GM12865 (cell line): Measurements from ENCODE around the gene CCDC141.

Source experiments
- DNase-seq: peaks from one replicate; pipeline ENCODE4 v3.0.0; 2010; ENCODE audit warnings: low read depth
- H3K4me3 ChIP-seq: 2 replicates; pipeline ENCODE4 v1.5.1; 2011; ENCODE audit warnings: mild to moderate bottlenecking, low read depth, low read length, control low read depth
- CTCF ChIP-seq: IDR thresholded peaks from 2 replicates; pipeline ENCODE4 v1.5.1; 2011; ENCODE audit warnings: low read length, control low read depth, low read depth, inconsistent platforms; ENCODE audit not compliant: insufficient read depth; ENCODE audit errors: missing control alignments

CCDC141 gene

GRCh38 chr2:178933493-178933892 lies 116.4 kb downstream of the CCDC141 start:
- no peak for DNase-seq
- no peak for TF ChIP-seq CTCF

GRCh38 chr2:178928077-178928476 lies 121.9 kb downstream of the CCDC141 start:
- H3K4me3 ChIP-seq: no peak overlapping the region
- peak; percentile 25 for DNase-seq
- no peak for TF ChIP-seq CTCF

More at GRCh38 chr2:178933493-178933892, 116.4 kb downstream of the CCDC141 start:
- H3K4me3 ChIP-seq: no peak overlapping the region

GRCh38 chr2:178927173-178927572 lies 122.8 kb downstream of the CCDC141 start:
- no peak for TF ChIP-seq CTCF
- DNase-seq: peak; percentile 42
- peak overlapping the region; percentile 35 for H3K4me3 ChIP-seq

- H3K4me3 ChIP-seq: no peak overlapping the region
- DNase-seq: no peak
- no peak for TF ChIP-seq CTCF
Measured at GRCh38 chr2:178924817-178925216, 125.1 kb downstream of the CCDC141 start.

- DNase-seq: no peak
- no peak for TF ChIP-seq CTCF
- H3K4me3 ChIP-seq: no peak overlapping the region
Measured at GRCh38 chr2:178923546-178923945, 126.4 kb downstream of the CCDC141 start.

GRCh38 chr2:178920916-178921513 lies 128.9 kb downstream of the CCDC141 start:
- no peak for DNase-seq
- no peak overlapping the region for H3K4me3 ChIP-seq
- no peak for TF ChIP-seq CTCF

GRCh38 chr2:178917555-178917954 lies 132.4 kb downstream of the CCDC141 start:
- H3K4me3 ChIP-seq: no peak overlapping the region
- no peak for DNase-seq
- TF ChIP-seq CTCF: no peak
